Measurements from ENCODE around the gene SPTLC2.
A peak's percentile ranks its signal among the peaks of the same experiment; 100 is the strongest.

The SPTLC2 gene

GRCh38 chr14:77610553-77610952, 5.9 kb downstream of the SPTLC2 start:
- Histone ChIP-seq H3K36me3 (no peaks in the 10 kb centered on the region), H3K27ac (no peak overlapping the region), H3K9me3 (no peaks in the 10 kb centered on the region), H3K27me3 (no peaks in the 10 kb centered on the region), H3K4me3 (no peak overlapping the region), H3K4me1 (peaks cover 0 to 9% (median 5%) of the 10 kb centered on the region in 4 donors)
- DNase-seq: no peak
- TF ChIP-seq, protein P1, sequence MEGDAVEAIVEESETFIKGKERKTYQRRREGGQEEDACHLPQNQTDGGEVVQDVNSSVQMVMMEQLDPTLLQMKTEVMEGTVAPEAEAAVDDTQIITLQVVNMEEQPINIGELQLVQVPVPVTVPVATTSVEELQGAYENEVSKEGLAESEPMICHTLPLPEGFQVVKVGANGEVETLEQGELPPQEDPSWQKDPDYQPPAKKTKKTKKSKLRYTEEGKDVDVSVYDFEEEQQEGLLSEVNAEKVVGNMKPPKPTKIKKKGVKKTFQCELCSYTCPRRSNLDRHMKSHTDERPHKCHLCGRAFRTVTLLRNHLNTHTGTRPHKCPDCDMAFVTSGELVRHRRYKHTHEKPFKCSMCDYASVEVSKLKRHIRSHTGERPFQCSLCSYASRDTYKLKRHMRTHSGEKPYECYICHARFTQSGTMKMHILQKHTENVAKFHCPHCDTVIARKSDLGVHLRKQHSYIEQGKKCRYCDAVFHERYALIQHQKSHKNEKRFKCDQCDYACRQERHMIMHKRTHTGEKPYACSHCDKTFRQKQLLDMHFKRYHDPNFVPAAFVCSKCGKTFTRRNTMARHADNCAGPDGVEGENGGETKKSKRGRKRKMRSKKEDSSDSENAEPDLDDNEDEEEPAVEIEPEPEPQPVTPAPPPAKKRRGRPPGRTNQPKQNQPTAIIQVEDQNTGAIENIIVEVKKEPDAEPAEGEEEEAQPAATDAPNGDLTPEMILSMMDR (IDR thresholded peaks at IDR 0.05): no peak
- intact Hi-C loops (cut with DNase I; ENCODE audit: low total_unique reads): no loop called here

DNA sequence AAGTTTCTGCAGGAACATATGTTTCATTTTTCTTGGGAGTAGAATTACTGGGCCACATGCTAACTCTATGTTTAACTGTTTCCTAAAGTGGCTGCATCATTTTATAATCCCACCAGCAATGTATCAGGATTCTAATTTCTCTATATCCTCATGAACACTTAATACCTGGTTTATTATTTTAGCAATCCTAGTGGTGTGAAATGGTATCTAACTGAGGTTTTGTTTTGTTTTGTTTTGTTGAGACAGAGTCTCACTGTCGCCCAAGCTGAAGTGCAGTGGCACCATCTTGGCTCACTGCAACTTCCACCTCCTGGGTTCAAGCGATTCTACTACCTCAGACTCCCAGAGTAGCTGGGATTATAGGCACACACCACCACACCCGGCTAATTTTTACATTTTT, 6.5 kb downstream of the SPTLC2 start:
- no peak for DNase-seq
- intact Hi-C loops (cut with DNase I; ENCODE audit: low total_unique reads): no loop called here
- no peaks in the 10 kb centered on the region for H3K36me3 ChIP-seq
- no peak overlapping the region for H3K27ac ChIP-seq
- no peak overlapping the region for H3K4me3 ChIP-seq
- H3K4me1 ChIP-seq: peaks cover 0 to 3% (median under 1%) of the 10 kb centered on the region in 4 donors
- H3K27me3 ChIP-seq: no peaks in the 10 kb centered on the region
- TF ChIP-seq, protein P1 (IDR thresholded peaks at IDR 0.05): no peak
- no peaks in the 10 kb centered on the region for H3K9me3 ChIP-seq

- Histone ChIP-seq H3K4me3 (no peak overlapping the region), H3K36me3 (no peaks in the 10 kb centered on the region), H3K27ac (no peak overlapping the region), H3K9me3 (no peaks in the 10 kb centered on the region), H3K4me1 (no peaks in the 10 kb centered on the region), H3K27me3 (no peaks in the 10 kb centered on the region)
- intact Hi-C loops (cut with DNase I; ENCODE audit: low total_unique reads): no loop called here
- peak in 1 of 2 donors; percentile 24 for DNase-seq
- TF ChIP-seq, protein P1 (IDR thresholded peaks at IDR 0.05): no peak
Observed at GRCh38 chr14:77607741-77608302, 8.6 kb downstream of the SPTLC2 start.

- Histone ChIP-seq H3K27ac (no peak overlapping the region), H3K36me3 (no peaks in the 10 kb centered on the region), H3K27me3 (no peaks in the 10 kb centered on the region), H3K9me3 (no peaks in the 10 kb centered on the region), H3K4me1 (peaks cover 0 to 4% (median 0%) of the 10 kb centered on the region in 4 donors), H3K4me3 (no peak overlapping the region)
- TF ChIP-seq, protein P1 (IDR thresholded peaks at IDR 0.05): no peak
- intact Hi-C loops (cut with DNase I; ENCODE audit: low total_unique reads): no loop called here
- DNase-seq: no peak
Observed at GRCh38 chr14:77605392-77605972, 11.0 kb downstream of the SPTLC2 start.

- Histone ChIP-seq H3K36me3 (no peaks in the 10 kb centered on the region), H3K4me1 (peaks cover 0 to 4% (median 1%) of the 10 kb centered on the region in 4 donors), H3K4me3 (no peak overlapping the region), H3K27ac (no peak overlapping the region), H3K9me3 (no peaks in the 10 kb centered on the region), H3K27me3 (no peaks in the 10 kb centered on the region)
- peak in 1 of 2 donors; percentile 58 for DNase-seq
- intact Hi-C loops (cut with DNase I; ENCODE audit: low total_unique reads): no loop called here
- TF ChIP-seq, protein P1 (IDR thresholded peaks at IDR 0.05): no peak
Observed at GRCh38 chr14:77603654-77604255, 12.7 kb downstream of the SPTLC2 start.
